HepG2 (cell line): ENCODE results near the gene DAGLB. TPM values are rescaled to one million over a fixed set of nuclear protein-coding genes. Genes with fewer than 3 reads are reported as not detected.
A peak's percentile ranks its signal among the peaks of the same experiment; 100 is the strongest.

Experiments
- DDIT3 ChIP-seq: sonication (generic); formaldehyde crosslinking; IDR thresholded peaks from 2 replicates; pipeline ENCODE4 v1.4.0; 2020; ENCODE audit warnings: mild to moderate bottlenecking, missing genetic modification reagents
- ESRRA ChIP-seq: sonication (generic); formaldehyde crosslinking; IDR thresholded peaks from 2 replicates; pipeline ENCODE4 v1.5.1; 2020; ENCODE audit warnings: mild to moderate bottlenecking, low read depth, missing genetic modification reagents
- FOSL1 ChIP-seq: sonication (generic); formaldehyde crosslinking; IDR thresholded peaks from 2 replicates; pipeline ENCODE4 v1.9.0; 2021; ENCODE audit warnings: missing genetic modification reagents, borderline replicate concordance
- FOXC1 ChIP-seq: sonication (generic); formaldehyde crosslinking; IDR thresholded peaks from 2 replicates; pipeline ENCODE4 v1.8.0; 2022; ENCODE audit warnings: mild to moderate bottlenecking, missing genetic modification reagents, borderline replicate concordance
- HOXA3 ChIP-seq: sonication (generic); formaldehyde crosslinking; IDR thresholded peaks from 2 replicates; pipeline ENCODE4 v1.5.0; 2020; ENCODE audit warnings: missing genetic modification reagents
- KMT2B ChIP-seq: IDR thresholded peaks from 2 replicates; pipeline ENCODE4 v1.6.1; 2016; ENCODE audit warnings: missing genetic modification reagents, missing compliant biosample characterization
- YEATS4 ChIP-seq: sonication (generic); formaldehyde crosslinking; IDR thresholded peaks from 2 replicates; pipeline ENCODE4 v1.4.0; 2020; ENCODE audit warnings: missing genetic modification reagents, borderline replicate concordance
- ZNF142 ChIP-seq: sonication (generic); formaldehyde crosslinking; IDR thresholded peaks from 2 replicates; pipeline ENCODE4 v1.4.0; 2020; ENCODE audit warnings: missing genetic modification reagents
- polyA plus RNA-seq, 8 experiments: library from polyadenylated mRNA; depleted of rRNA in 3 of 8; stranded (reverse) in 7 of 8; unstranded in 1 of 8; fragments of >200 nt; fragmentation: Illumina TruSeq in 4 of 8; extraction: Trizol in 4 of 8; gene quantifications; 2 replicates each; pipeline versions ENCODE4 v1.2.1 to v1.2.3, GENCODE V29; 2011 to 2016; ENCODE audit warnings: low read depth in 4 of 8, missing spikeins in 1 of 8, mixed read lengths in 1 of 8; ENCODE audit not compliant: insufficient read depth in 1 of 8
- total RNA-seq, 5 experiments: library from RNA; depleted of rRNA; stranded (reverse); fragments of >200 nt; fragmentation: Illumina TruSeq; extraction: Trizol; gene quantifications; 2 replicates each; pipeline ENCODE4 v1.2.3, GENCODE V29; 2016; ENCODE audit warnings: low read depth in 1 of 5

DAGLB gene
- total and polyA plus RNA-seq, 2 of the 13 experiments (the other 11 are each of a cell fraction or from before 2014, with no cell fraction given), result 7.9 to 9.8 TPM

- TF ChIP-seq ZNF142 (CRISPR knock-in tag) (no peak), DDIT3 (CRISPR knock-in tag) (no peak), ESRRA (CRISPR knock-in tag) (0 out of 2 replicates have a peak, but pooled peaks have one; percentile 6), KMT2B (no peak), YEATS4 (CRISPR knock-in tag) (0 out of 2 replicates have a peak, but pooled peaks have one; percentile 7), FOXC1 (CRISPR knock-in tag) (no peak), FOSL1 (CRISPR knock-in tag) (no peak), HOXA3 (no peak)
Observed at GRCh38 chr7:6482743-6483119, 35.0 kb upstream of the DAGLB start (continued).
